Measurements from ENCODE around the gene CCDC71L.

The CCDC71L gene

GRCh38 chr7:106609416-106609815 lies 51.5 kb downstream of the CCDC71L start:
- in situ Hi-C loops (cut with MboI; ENCODE audit: low sequenced_read_pairs) = no loop called here

GRCh38 chr7:106608661-106609060 lies 52.3 kb downstream of the CCDC71L start:
- in situ Hi-C loops (cut with MboI; ENCODE audit: low sequenced_read_pairs) = no loop called here

Data from HL-60/S4 (cell line).